CD4-positive, alpha-beta T cell treated with Interleukin-4 for 1 hour (primary cell): Measurements from ENCODE around the gene CCNI2.

Experiments
- DNase-seq, 2 donors: peaks; one replicate each; pipeline ENCODE4 v3.0.0-alpha.2; 2020 to 2022

Gene CCNI2

DNA sequence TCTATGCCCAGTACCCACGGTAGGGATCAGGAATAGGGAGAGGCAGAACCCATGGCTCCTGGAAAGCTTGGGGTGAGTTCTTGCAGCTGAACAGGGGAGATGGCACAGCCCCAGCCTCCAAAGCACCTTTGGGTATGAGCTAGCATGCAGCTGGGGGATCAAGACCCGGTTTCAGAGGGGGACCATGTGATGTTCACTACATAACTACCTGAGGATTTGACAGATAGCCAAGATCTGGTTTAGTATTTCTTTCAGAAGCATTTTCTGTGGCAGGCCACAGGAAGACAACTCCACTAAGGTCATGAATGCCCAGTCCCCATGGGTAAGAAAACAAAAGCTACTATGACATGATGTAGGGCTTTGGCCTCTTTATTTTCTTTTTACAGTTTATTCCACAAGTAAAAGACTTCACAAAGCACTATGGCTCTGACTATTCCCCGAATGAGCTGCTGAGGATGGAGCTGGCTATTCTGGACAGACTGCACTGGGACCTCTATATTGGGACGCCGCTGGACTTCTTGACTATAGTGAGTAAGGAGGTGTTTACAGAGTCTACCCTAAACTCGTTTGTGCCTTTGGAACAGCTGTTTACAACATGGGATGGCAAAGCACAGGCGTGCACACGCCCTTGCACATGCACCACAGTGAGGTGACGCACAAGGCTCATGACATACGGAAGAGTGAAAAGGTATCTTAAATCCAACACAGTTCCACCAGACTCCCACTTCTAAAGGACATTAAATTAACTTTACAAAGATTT lies 3.4 kb downstream of the CCNI2 start:
- DNase-seq, result no peak

GRCh38 chr5:132751444-132751843 lies 4.2 kb downstream of the CCNI2 start:
- DNase-seq, result peak in 1 of 2 donors; percentile 25

GRCh38 chr5:132751971-132752580 lies 4.8 kb downstream of the CCNI2 start:
- no peak for DNase-seq

- DNase-seq, result no peak
Measured at GRCh38 chr5:132752581-132753125, 5.4 kb downstream of the CCNI2 start.

GRCh38 chr5:132753135-132753987 lies 6.1 kb downstream of the CCNI2 start:
- no peak for DNase-seq

DNA sequence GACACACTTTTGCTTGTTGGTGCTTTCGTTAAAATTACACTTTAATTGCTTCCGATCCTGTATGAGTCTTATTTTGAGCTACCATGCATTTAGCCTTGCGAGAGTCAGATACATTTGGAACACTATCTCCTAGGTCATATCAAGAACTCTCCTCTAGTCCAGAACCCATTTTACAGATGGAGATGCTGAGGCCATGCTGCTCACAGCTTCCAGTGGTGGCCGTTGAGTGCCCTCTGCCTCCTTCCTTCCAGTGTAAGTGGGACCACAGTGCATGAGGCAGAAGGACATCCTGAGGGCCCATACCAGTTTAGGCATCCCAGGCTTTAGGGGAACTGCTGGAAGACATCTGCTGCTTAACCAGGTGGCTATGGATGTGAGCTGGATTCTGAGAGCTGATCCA lies 6.9 kb downstream of the CCNI2 start:
- no peak for DNase-seq

DNA sequence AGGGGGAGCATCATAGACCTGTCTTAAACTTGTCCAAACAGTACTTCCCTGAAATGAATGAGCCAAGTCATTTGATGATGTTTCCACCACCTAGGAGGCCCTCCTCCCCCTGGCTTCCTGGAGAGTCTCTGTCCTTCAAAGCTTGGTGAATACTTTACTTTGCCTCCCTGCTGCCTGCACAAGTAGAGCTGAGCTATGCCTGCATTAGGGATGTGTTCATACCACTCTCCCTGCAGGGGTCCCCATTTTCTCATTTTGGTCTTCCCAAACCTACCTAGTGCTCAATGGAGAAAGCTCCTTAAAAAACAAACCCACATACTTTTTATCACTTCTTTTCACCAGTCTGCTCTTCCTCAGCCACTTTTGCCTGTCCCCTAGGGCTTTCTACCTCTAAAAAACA lies 7.7 kb downstream of the CCNI2 start:
- DNase-seq, result no peak

DNA sequence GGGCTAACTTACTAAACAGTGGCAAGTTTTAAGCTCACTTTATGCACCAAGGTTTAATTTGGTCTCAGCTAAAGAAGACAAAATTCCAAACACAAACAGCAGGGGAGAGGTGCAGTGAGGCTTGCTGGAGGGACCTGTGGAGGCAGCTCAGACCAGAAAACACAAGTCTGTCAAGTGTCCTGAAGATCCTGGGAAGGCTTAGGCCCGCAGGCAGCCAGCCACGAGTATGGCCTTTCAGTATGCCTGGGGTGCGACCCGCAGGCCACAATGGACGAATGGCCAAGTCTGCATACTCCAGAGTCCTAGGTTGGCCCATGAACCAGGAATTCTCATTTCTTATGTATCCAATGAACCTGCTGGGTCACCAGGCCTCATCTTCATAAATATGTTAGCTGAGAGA lies 9.3 kb downstream of the CCNI2 start:
- DNase-seq, result no peak

DNA sequence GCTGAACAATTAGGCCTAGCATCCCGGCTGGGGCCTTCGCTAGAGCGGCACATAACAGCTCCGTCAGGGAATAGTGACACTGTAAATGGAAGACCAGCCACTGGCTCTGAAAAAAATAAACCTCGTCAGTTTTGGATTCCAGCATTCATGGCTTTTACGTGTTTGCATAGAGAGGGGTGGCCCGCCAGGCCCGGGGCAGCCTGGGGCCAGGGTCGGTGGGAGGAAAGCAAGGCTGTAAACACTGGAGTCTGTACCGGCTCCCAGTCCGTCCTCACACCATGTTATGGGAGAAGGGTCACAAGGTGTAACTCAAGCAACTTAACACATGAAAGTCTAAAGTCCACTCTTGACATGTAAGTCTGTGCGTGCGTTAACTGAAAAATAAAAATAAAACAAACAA lies 11.2 kb downstream of the CCNI2 start:
- no peak for DNase-seq

DNA sequence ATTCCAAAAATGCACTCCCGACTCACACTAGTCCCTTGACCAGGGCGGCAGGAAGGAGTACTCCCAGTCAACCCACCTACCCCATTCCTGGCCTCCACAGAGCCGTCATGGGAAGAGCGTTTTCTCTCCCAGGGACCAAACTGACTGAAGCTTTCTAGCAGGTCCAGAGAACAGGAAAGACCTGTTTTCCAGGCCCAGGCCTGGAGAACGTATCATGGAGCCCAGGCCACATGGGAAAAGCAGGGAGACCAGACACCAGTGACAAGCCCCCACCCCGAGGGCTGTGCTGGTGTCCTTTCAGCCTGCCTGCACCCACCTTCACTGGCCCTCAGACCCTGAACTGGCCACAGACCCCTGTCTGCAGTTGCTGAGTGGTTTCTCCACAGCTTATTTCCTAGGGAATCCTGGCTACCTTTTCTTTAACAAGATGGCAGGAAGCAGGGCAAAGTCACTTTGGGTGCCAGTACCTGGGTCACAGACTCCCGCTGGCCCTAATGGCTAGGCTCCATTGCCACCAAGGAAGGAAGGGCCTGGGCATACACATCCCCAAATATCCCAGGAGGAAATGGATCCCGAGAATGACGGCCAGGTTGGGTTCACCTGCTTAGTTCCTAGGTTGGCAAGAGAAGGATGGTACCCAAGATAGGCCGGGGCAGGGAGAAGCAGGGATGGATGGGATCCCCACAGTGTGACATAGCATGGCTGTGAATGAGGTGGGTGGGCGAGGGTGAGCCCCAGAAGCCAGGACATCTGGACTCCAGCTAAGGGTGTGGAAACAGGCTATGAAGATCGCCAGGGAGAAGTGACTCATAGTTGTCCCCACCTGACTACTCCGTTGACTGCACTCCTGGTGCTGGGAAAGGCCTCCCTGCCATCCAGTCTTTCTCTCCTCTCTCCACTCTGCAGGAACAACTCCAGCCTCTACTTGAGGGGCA lies 12.2 kb downstream of the CCNI2 start:
- DNase-seq, result no peak

- no peak for DNase-seq
Measured at GRCh38 chr5:132760049-132760420, 12.8 kb downstream of the CCNI2 start.

DNA sequence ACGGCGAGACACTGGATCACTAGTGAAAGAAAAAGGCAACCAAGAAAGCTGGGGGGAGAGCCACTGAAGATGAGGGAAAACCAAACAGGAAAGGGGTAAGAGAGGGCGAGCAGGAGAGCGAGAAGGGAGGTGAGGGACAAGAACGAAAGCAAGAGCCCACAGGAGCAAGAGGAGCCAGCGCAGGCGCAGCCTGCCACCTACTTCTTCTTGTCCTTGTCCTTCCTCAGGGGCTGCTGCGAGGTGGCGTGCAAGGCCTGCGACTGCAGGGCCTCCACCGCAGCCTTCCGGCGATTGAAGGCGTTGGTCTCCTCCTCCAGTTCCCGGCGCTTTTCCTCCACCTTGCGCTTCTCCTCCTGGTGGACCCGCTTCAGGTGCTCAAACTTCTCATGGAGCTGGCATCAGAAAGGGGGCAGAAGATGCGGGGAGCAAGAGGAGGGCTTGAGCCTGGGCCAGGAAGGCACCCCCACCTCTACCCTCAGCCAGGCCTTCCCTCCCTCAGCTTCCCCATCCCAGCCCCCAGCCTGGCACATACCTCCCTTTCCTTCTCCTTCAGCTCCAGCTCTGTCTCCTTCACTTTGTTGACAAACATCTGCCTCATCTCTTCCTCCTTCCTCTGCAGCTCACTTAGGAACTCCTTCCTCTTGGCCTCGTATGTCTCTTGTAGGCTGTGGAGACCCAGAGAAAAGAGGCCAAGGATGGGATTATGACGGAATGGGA lies 13.5 kb downstream of the CCNI2 start:
- peak in 1 of 2 donors; percentile 5 for DNase-seq

DNA sequence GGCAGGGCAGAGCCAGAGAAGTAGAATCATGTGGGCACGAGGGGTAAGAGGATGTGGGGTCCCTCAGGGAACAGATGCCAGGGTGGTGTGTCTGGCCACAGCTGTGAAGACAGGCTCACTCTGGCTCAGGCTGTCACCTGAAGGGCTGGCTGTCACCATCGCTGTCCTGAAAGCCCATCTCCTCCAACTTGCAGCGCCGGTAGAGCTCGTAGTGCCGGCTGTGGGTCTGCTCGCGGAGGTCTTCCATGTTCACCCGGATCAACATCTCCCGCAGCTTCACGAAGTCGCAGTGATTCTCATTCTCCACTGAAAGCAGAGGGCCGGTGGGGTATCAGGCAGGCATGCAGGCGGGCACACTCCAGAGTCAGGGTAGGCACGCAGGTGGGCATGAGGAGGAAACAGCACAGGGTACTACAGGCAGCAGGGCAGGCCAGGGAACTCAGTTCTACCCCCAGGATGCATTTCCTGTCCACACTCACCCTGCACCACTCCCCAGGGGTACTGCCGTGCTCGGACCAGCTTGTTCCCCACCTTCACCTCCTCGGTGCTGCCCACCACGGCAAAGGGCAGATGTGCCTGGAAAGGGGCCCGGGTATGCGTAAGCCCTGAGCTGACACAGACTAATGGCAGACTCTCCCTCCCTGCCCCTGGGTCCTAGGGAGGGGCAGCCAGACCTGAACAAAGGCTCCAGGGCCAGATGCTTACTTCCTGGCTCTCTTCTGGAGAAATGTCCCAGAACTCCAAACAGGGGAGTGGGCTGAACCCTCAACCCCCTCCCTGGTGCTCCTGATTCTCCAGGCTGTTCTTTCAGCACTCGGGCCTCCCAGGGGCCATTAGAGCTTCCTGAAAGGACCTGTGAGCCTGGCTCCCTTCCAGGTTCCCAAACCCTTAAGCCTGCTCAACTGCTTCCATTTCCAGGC lies 14.4 kb downstream of the CCNI2 start:
- DNase-seq, result peak in 1 of 2 donors; percentile 8

GRCh38 chr5:132762246-132763000 lies 15.2 kb downstream of the CCNI2 start:
- peak in 1 of 2 donors; percentile 7 for DNase-seq

- peak in 1 of 2 donors; percentile 1 for DNase-seq
Measured at GRCh38 chr5:132763181-132764036, 16.2 kb downstream of the CCNI2 start.

- peak in 1 of 2 donors; percentile 7 for DNase-seq
Measured at GRCh38 chr5:132764051-132764450, 16.8 kb downstream of the CCNI2 start.

DNA sequence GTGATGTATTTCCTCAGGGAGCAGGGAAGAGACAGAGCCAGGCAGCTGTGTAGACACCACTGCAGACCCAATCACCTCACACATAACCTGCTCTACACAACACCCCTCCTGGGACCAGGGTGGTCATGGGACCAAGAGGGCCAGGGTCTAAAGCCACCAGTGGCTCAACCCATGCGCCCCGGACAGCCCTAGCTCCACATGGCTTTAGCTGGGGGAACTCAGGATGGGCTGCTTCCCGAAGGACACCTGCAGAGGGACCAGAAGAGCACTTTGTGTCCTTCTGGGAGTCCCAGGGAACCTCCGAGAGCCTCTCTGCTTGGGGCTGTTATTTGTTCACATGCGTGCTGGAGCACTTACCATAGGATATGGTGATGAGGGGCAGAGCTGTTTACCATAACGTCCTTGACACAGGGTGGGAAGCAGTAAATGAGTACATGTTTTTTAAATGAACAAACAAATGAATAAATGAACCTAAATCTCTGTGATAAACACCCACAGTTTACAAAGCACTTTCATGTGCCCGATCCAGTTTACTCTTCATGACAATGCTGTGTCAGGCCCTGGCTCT lies 17.5 kb downstream of the CCNI2 start:
- DNase-seq, result peak in 1 of 2 donors; percentile 9

- DNase-seq, result no peak
Measured at GRCh38 chr5:132765311-132766019, 18.2 kb downstream of the CCNI2 start.
